IPS-NIHi11 (cell line): Measurements from ENCODE around the gene ST8SIA4.

Source experiments
- DNase-seq: peaks from one replicate; pipeline ENCODE4 v3.0.0; 2012; ENCODE audit warnings: mixed read lengths, low spot score

ST8SIA4 gene

GRCh38 chr5:100779669-100780375, 123.3 kb downstream of the ST8SIA4 start:
- DNase-seq: no peak

GRCh38 chr5:100777680-100778300, 125.3 kb downstream of the ST8SIA4 start:
- no peak for DNase-seq

GRCh38 chr5:100775533-100775855, 127.6 kb downstream of the ST8SIA4 start:
- no peak for DNase-seq

GRCh38 chr5:100772548-100772947, 130.5 kb downstream of the ST8SIA4 start:
- DNase-seq: no peak

GRCh38 chr5:100772006-100772405, 131.1 kb downstream of the ST8SIA4 start:
- no peak for DNase-seq

GRCh38 chr5:100771181-100771580, 131.9 kb downstream of the ST8SIA4 start:
- no peak for DNase-seq

GRCh38 chr5:100768221-100768620, 134.9 kb downstream of the ST8SIA4 start:
- DNase-seq: no peak

- no peak for DNase-seq
Measured at GRCh38 chr5:100762995-100763394, 140.1 kb downstream of the ST8SIA4 start.

GRCh38 chr5:100762108-100762507, 141.0 kb downstream of the ST8SIA4 start:
- DNase-seq: no peak

GRCh38 chr5:100761192-100761591, 141.9 kb downstream of the ST8SIA4 start:
- no peak for DNase-seq

GRCh38 chr5:100760688-100761087, 142.4 kb downstream of the ST8SIA4 start:
- DNase-seq: no peak

GRCh38 chr5:100758780-100759179, 144.3 kb downstream of the ST8SIA4 start:
- DNase-seq: no peak

GRCh38 chr5:100758306-100758705, 144.8 kb downstream of the ST8SIA4 start:
- DNase-seq: no peak

GRCh38 chr5:100757618-100758017, 145.5 kb downstream of the ST8SIA4 start:
- DNase-seq: peak; percentile 12
